Pancreas (tissue), 10 donors: ENCODE measurements around the gene CBFA2T3. TPM values are rescaled to one million over a fixed set of nuclear protein-coding genes. Genes with fewer than 3 reads are reported as not detected.

Experiments
- ATAC-seq, 4 donors: fragments of 200-7000 bp; cut with Tn5 transposase; one replicate each; pipeline versions ENCODE4 v1.8.0 to v1.9.1; 2020; ENCODE audit warnings: mild to moderate bottlenecking in 4 of 4, moderate library complexity in 4 of 4
- DNase-seq, 6 donors: peaks; one replicate each; pipeline ENCODE4 v3.0.0-alpha.2; 2020
- FAIRE-seq: peaks from 2 replicates; lab custom pipeline; 2012; peaks lifted over from hg19 to GRCh38; lab: Jason Lieb, UNC
- H3K27ac ChIP-seq, 4 donors: fragments of 200-600 bp; sonication (generic); 1 replicate in 3 of 4; 2 replicates in 1 of 4; pipeline versions ENCODE4 v1.5.0 to v1.8.0; 2020
- H3K27me3 ChIP-seq, 4 donors: fragments of 200-600 bp; one replicate each; pipeline ENCODE4 v1.8.0; 2021
- H3K36me3 ChIP-seq, 3 donors: fragments of 200-600 bp; sonication (generic) in 1 of 3; one replicate each; pipeline versions ENCODE4 v1.5.0 to v1.8.0; 2020 to 2021
- H3K4me1 ChIP-seq, 3 donors: fragments of 200-600 bp; one replicate each; pipeline ENCODE4 v1.8.0; 2021
- H3K4me3 ChIP-seq, 4 donors: fragments of 200-600 bp; sonication (generic) in 2 of 4; one replicate each; pipeline versions ENCODE4 v1.5.0 to v1.8.0; 2020 to 2021
- H3K9me3 ChIP-seq, 4 donors: fragments of 200-600 bp; one replicate each; pipeline ENCODE4 v1.8.0; 2021
- CTCF ChIP-seq, 4 donors: fragments of 200-600 bp; sonication (generic) in 3 of 4; IDR thresholded peaks; one replicate each; pipeline versions ENCODE4 v1.5.0 to v1.8.0; 2021; ENCODE audit warnings: antibody characterized with exemption in 4 of 4
- WGBS, 2 donors: extraction: QIAGEN DNeasy Blood & Tissue Kit; methylation state at CpG; one replicate each; pipeline ENCODE4 v1.1.7; 2013; 5-methylcytosine and 5-hydroxymethylcytosine counted together
- intact Hi-C, 3 donors: fragments of 100-400 bp; cut with DNase I; formaldehyde crosslinking; loops; one replicate each; pipeline versions ENCODE4 v1.11.1 to v1.14.2; 2022
- polyA plus RNA-seq, 2 donors: library from polyadenylated mRNA; stranded (reverse); fragments of 200-250 nt; gene quantifications; one replicate each; pipeline ENCODE4 v1.2.3, GENCODE V29; 2013
- total RNA-seq, 6 donors: library from RNA; stranded (reverse); fragmentation: NEBNext Ultra II Directional in 4 of 6; extraction: Animal tissue kit (Norgen Biotek cat#: 25700) in 4 of 6; gene quantifications; one replicate each; pipeline versions ENCODE4 v1.2.1 to v1.2.4, GENCODE V29; 2021 to 2023
- donor health status: healthy with polysubstance abuse.
- donor health status: DM: no; HTN: no; CAD: no; lungs with moderate emphysema.
- donor health status: DM: no; HTN: no; CAD: no.
- donor health status: control.
- donor health status: control.
- donor health status: Bipolar disorder and iron deficiency.
- donor health status: DM: yes; HTN: yes; CAD: no.
- donor health status: DM: no; HTN: no; CAD: no.
- donor health status: DM: no; HTN: no; CAD: no.
- donor health status: DM: yes; HTN: yes; CAD: no.

The CBFA2T3 gene
- total and polyA plus RNA-seq, 8 donors: 8.7 to 27.0 (median 21.9) TPM

- Histone ChIP-seq H3K4me3 (no peak overlapping the region), H3K36me3 (no peaks in the 10 kb centered on the region), H3K27me3 (no peaks in the 10 kb centered on the region), H3K9me3 (no peaks in the 10 kb centered on the region), H3K4me1 (no peaks in the 10 kb centered on the region), H3K27ac (no peak overlapping the region)
- intact Hi-C loops: no loop called here
- FAIRE-seq (no peak), DNase-seq (peak in 1 of 6 donors; percentile 55), ATAC-seq (no peak)
- WGBS, 2 donors: 93% methylated on average over 30 of the region's 30 CpGs
- TF ChIP-seq CTCF (IDR thresholded peaks at IDR 0.05): no peak
These were observed 136.3 kb downstream of the CBFA2T3 start for GRCh38 chr16:88840600-88841215.

- H3K4me3 ChIP-seq: no peak overlapping the region
- no peak for TF ChIP-seq CTCF (IDR thresholded peaks at IDR 0.05)
- no peaks in the 10 kb centered on the region for H3K4me1 ChIP-seq
- DNase-seq (peak in 1 of 6 donors; percentile 54), ATAC-seq (no peak), FAIRE-seq (no peak)
- WGBS, 2 donors: 92 to 98% methylated on average over 23 to 24 of the region's 24 CpGs
- no peaks in the 10 kb centered on the region for H3K36me3 ChIP-seq
- no peaks in the 10 kb centered on the region for H3K27me3 ChIP-seq
- intact Hi-C loops: no loop called here
- H3K9me3 ChIP-seq: no peaks in the 10 kb centered on the region
- no peak overlapping the region for H3K27ac ChIP-seq
These were observed 137.0 kb downstream of the CBFA2T3 start for GRCh38 chr16:88839745-88840599.

GRCh38 chr16:88839026-88839529, 137.9 kb downstream of the CBFA2T3 start:
- Histone ChIP-seq H3K9me3 (no peaks in the 10 kb centered on the region), H3K36me3 (no peaks in the 10 kb centered on the region), H3K27me3 (no peaks in the 10 kb centered on the region), H3K4me1 (no peaks in the 10 kb centered on the region), H3K27ac (no peak overlapping the region), H3K4me3 (no peak overlapping the region)
- peak in 1 of 6 donors; percentile 64 for DNase-seq
- 94% methylated on average over 39 of the region's 39 CpGs for WGBS, 2 donors
- TF ChIP-seq CTCF (IDR thresholded peaks at IDR 0.05): no peak
- no peak for ATAC-seq
- intact Hi-C loops: no loop called here
- no peak for FAIRE-seq

- 87 to 92% methylated on average over 19 of the region's 19 CpGs for WGBS, 2 donors
- H3K27me3 ChIP-seq: no peaks in the 10 kb centered on the region
- no peaks in the 10 kb centered on the region for H3K9me3 ChIP-seq
- no peaks in the 10 kb centered on the region for H3K36me3 ChIP-seq
- TF ChIP-seq CTCF (IDR thresholded peaks at IDR 0.05): no peak
- DNase-seq (peak in 2 of 6 donors; percentile 21 to 64), FAIRE-seq (no peak), ATAC-seq (no peak)
- intact Hi-C loops: no loop called here
- no peaks in the 10 kb centered on the region for H3K4me1 ChIP-seq
- H3K27ac ChIP-seq: no peak overlapping the region
- H3K4me3 ChIP-seq: no peak overlapping the region
These were observed 138.4 kb downstream of the CBFA2T3 start for GRCh38 chr16:88838566-88838965.
